K562 (cell line): ENCODE results near the gene CLTB.

ENCODE experiments used
- CTCF ChIP-seq, 3 experiments: IDR thresholded peaks in 2 of 3; conservative IDR thresholded peaks in 1 of 3; 2 replicates each; pipeline ENCODE4 v1.5.1; 2011 to 2012; ENCODE audit warnings: low read length in 3 of 3, mild to moderate bottlenecking in 3 of 3, control low read depth in 2 of 3, improper control_type of control experiment in 1 of 3, inconsistent platforms in 1 of 3, low read depth in 1 of 3, mixed read lengths in 1 of 3, moderate library complexity in 1 of 3; ENCODE audit not compliant: insufficient read depth in 2 of 3
- E2F4 ChIP-seq: sonication (generic); formaldehyde crosslinking; IDR thresholded peaks from 2 replicates; pipeline ENCODE4 v1.8.0; 2022; ENCODE audit warnings: mild to moderate bottlenecking, low read depth, missing genetic modification reagents
- HCFC1 ChIP-seq: IDR thresholded peaks from 2 replicates; pipeline ENCODE4 v1.6.1; 2012; ENCODE audit warnings: low read depth, low read length, improper control_type of control experiment
- HDAC3 ChIP-seq: fragments of 450-650 bp; IDR thresholded peaks from 2 replicates; pipeline ENCODE4 v1.6.1; 2018; ENCODE audit warnings: borderline replicate concordance, mild to moderate bottlenecking, moderate library complexity; ENCODE audit not compliant: partially characterized antibody
- KAT7 ChIP-seq: sonication (generic); formaldehyde crosslinking; IDR thresholded peaks from 2 replicates; pipeline ENCODE4 v1.8.0; 2022; ENCODE audit warnings: missing genetic modification reagents, mild to moderate bottlenecking, borderline replicate concordance
- KHSRP ChIP-seq: fragments of 450-650 bp; IDR thresholded peaks from 2 replicates; pipeline ENCODE4 v1.6.1; 2017
- MEIS2 ChIP-seq: fragments of 450-650 bp; IDR thresholded peaks from 2 replicates; pipeline ENCODE4 v1.6.1; 2014; ENCODE audit warnings: mild to moderate bottlenecking; ENCODE audit not compliant: partially characterized antibody
- MTA3 ChIP-seq: fragments of 450-650 bp; formaldehyde crosslinking; IDR thresholded peaks from 2 replicates; pipeline ENCODE4 v1.6.1; 2017; ENCODE audit warnings: mild to moderate bottlenecking, borderline replicate concordance
- POLR2A ChIP-seq: fragments of 450-650 bp; conservative IDR thresholded peaks from 2 replicates; pipeline ENCODE4 v1.6.1; 2016
- TGIF2 ChIP-seq: sonication (generic); formaldehyde crosslinking; IDR thresholded peaks from 2 replicates; pipeline ENCODE4 v1.8.1; 2022; ENCODE audit warnings: mild to moderate bottlenecking, missing genetic modification reagents, moderate library complexity
- ZNF639 ChIP-seq, 2 experiments: fragments of 200-800 bp in 1 of 2; sonication (Bioruptor generic) in 1 of 2; sonication (generic) in 1 of 2; formaldehyde crosslinking in 1 of 2; IDR thresholded peaks in 1 of 2; conservative IDR thresholded peaks in 1 of 2; 2 replicates each; pipeline versions ENCODE4 v1.5.0 to v1.6.1; 2016 to 2020; ENCODE audit warnings: missing compliant biosample characterization in 1 of 2, missing genetic modification characterization in 1 of 2, missing genetic modification reagents in 1 of 2

- TF ChIP-seq KHSRP (no peak), HDAC3 (no peak), MEIS2 (peak; percentile 94), MTA3 (no peak), ZNF639 (CRISPR knock-in tag; conservative IDR thresholded peaks at IDR 0.05 in 1 of 2, IDR thresholded peaks at IDR 0.05 in 1 of 2) (no peak), POLR2A (no peak), E2F4 (no peak), CTCF (IDR thresholded peaks at IDR 0.05 in 2 of 3, conservative IDR thresholded peaks at IDR 0.05 in 1 of 3; ENCODE audit: insufficient read depth in 2 of 3, low read depth in 1 of 3, low read length in 3 of 3) (no peak), HCFC1 (no peak), TGIF2 (CRISPR knock-in tag) (no peak), KAT7 (CRISPR knock-in tag) (no peak)
Measured at GRCh38 chr5:176438959-176439757, 22.8 kb upstream of the CLTB start.
